HG03571 (cell line): ENCODE results near the gene KIF3B.
"Not testable (repeated sequence)": the region's sequence is repeated elsewhere in the genome, so short reads cannot be mapped to it uniquely, and the experiment has no call there.

Experiments
- ATAC-seq: cut with Tn5 transposase; IDR thresholded peaks from one replicate; pipeline ENCODE4 v1.9.1; 2021; ENCODE audit not compliant: unreplicated experiment

Gene KIF3B

GRCh38 chr20:32382102-32382950 lies 104.9 kb downstream of the KIF3B start:
- no peak for ATAC-seq

DNA sequence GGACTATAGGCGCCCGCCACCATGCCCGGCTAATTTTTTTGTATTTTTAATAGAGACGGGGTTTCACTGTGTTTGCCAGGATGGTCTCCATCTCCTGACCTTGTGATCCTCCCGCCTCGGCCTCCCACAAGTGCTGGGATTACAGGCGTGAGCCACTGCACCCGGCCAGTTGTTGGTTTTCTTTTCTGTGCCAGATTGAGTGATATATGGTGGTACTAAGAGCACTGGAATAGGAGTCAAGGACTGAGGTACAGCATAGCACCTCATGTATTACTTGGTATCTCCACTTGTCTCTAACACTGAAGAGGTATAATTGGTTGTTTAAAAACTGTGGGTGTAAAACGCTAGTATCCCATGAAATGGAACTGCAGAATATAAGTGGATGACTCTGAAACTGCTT lies 106.0 kb downstream of the KIF3B start:
- ATAC-seq: not testable (repeated sequence)
